ENCODE results near the gene MYO9B.
"Not testable (repeated sequence)": the region's sequence is repeated elsewhere in the genome, so short reads cannot be mapped to it uniquely, and the experiment has no call there.

The MYO9B gene

DNA sequence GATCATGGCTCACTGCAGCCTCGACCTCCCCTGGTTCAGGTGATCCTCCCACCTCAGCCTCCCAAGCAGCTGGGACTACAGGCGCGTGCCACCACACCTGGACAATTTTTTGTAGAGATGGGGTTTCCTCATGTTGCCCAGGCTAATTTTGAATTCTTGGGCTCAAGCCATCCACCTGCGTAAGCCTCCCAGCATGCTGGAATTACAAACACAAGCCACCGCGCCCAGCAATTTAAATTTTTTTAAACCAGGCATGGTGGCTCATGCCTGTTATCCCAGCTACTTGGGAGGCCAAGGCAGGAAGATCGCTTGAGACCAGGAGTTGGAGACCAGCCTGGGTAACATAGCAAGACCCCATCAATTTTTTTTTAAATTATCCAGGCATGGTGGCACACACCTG, 79.7 kb downstream of the MYO9B start:
- no peak for DNase-seq

- DNase-seq, result no peak
Observed at GRCh38 chr19:17156296-17156946, 80.8 kb downstream of the MYO9B start.

GRCh38 chr19:17156947-17157302, 81.3 kb downstream of the MYO9B start:
- DNase-seq, result no peak

DNA sequence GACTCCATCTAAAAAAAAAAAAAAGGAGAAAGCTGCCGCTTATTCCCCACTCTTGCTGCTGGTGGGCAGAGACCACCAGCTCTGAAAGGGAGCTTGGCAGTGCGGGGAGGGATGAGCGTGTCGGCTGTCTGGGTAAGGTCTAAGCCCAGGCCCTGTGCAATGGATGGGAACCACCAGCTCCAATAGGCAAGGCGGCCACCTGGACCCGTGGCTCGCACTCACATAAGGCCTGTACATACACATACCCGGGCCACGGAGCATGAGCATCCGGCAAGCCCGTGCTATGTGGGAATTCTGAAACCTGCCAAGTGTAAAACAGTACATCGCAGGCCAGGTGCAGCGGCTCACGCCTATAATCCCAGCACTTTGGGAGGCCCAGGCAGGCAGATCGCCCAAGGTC, 83.0 kb downstream of the MYO9B start:
- DNase-seq, result no peak

DNA sequence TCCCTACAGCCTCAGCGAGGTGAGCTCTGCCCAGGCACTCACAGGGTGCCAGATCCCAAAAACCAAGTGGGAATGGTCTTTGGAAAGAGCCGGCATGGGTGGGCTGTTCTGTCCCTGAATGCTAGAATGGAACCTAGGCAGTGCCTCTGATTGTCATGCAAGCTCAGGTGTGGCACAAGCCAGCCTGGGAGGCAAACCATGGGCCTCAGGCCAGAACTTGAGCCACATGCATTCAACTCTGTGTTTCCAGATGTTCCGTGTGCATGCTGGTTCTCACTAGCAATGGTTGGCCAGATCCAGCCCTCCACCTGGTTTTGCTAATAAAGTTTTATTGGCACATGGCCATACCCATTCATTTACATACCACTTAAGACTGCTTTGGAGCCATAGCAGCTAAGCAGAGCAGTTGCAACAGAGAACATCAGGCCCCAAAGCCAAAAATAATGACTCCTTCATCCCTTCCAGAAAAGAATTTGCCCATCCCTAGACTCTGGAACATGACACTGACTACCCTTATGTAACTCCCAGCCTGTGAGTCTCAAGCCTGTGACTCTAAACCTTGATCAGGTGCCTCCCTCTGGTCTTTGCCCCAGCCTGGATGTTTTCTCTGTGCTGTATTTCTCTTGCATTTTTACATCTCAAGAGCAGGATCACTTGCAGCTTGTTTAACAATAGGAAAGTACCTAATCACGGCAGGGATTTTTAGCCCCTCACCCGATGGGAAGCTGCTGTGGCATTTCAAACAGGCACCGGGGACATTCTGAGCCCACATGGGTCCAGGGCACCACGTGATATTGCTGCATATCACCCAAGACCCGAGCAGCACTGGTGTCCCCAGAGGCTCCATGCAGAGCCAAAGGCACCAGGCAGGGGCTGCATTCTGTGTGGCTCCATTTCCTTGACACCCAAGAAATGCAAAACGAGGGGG, 84.2 kb downstream of the MYO9B start:
- DNase-seq, result no peak

- DNase-seq, result no peak
Observed at GRCh38 chr19:17160908-17161307, 85.3 kb downstream of the MYO9B start.

DNA sequence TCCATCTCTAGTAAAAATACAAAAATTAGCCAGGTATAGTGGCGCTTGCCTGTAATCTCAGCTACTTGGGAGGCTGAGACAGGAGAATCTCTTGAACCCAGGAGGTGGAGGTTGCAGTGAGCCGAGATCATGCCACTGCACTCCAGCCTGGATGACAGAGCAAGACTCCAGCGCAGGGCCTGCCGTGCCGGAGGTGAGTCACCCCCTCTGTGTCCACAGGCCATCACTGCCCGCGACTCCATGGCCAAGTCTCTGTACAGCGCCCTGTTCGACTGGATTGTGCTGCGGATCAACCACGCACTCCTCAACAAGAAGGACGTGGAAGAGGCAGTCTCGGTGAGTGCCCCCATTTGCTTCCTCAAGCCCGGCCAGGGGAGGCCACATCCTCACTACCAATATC, 86.6 kb downstream of the MYO9B start:
- not testable (repeated sequence) for DNase-seq

DNA sequence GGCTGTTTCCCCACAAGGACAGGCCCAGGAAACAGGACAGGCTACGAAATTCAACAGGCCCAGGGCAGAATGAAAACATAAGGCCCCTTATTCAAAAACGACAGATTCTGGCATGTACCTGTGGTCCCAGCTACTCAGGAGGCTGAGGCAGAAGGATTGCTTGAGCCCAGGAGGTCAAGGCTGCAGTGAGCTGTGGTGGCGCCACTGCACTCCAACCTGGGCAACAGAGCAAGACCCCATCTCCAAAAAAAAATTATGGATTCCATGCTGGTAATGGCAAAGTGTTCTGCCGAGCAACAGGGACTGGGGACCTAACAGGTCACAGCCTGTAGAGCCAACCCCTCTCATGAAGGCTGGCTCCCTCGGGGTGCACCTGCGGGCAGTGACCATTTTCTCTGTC, 87.0 kb downstream of the MYO9B start:
- no peak for DNase-seq

DNA sequence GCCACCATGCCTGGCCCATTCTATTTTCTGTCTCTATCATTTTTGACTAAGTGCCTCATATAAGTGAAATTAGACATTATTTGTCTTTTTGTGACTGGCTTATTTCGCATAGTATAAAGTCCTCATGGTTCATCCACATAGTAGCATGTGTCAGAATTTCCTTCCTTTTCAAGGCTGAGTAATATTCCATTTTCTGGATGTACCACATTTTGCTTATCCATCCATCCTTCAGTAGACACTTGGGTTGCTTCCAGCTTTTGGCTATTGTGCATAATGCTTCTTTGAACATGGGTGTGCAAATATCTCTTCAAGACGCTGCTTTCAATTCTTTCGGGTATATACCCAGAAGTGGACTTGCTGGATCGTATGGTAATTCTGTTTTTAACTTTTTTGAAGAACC, 88.1 kb downstream of the MYO9B start:
- no peak for DNase-seq

- no peak for DNase-seq
Observed at GRCh38 chr19:17164639-17165038, 89.1 kb downstream of the MYO9B start.

- DNase-seq, result no peak
Observed at GRCh38 chr19:17165715-17166114, 90.1 kb downstream of the MYO9B start.

DNA sequence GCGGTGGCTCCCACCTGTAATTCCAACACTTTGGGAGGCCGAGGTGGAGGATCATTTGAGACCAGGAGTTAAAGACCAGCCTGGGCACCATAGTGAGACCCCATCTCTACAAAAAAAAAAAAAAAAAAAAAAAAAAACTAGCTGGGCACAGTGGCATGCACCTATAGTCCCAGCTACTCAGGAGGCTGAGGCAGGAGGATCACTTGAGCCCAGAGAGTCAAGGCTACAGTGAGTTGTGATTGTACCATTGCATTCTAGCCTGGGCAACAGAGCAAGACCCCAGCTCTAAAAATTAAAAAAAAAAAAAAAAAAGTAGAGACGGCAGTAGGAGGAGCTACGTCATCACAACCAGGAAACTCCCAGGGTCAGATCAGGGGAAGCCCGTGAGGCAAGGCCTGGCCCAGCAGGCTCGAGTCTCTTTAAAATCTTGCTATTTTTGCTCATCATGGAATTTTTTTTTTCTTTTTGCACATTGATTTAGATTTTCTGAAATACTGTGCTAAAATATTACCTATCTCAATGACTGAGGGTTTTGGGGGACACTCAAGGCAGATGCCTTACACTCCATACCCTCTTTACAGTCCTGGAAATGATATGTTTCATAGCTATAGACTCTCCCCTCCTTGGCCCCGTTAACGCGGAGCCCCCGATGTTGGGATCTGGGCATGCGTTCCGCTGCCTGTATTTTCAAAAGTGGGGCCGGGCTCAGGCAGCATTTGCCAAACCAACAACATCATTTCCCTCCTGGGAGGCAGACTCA, 95.1 kb downstream of the MYO9B start:
- no peak for DNase-seq

DNA sequence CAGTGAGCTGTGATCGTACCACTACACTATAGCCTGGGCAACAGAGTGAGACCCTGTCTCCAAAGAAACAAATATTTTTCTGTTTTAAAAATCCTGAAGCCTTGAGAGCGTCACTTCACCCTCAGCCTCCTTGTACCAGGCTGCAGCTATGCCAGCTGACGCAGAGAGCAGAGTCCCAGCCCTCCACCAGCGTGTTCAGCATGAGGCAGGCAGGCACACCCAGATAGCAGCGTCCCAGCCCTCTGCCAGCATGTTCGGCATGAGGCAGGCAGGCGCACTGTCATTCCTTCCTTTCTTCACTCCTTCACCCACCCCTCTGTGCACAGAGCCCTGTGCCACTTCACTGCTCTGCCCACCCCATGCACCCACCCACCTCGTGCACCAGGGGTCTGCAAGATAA, 96.3 kb downstream of the MYO9B start:
- DNase-seq, result no peak

GRCh38 chr19:17172624-17173345, 97.2 kb downstream of the MYO9B start:
- no peak for DNase-seq

DNA sequence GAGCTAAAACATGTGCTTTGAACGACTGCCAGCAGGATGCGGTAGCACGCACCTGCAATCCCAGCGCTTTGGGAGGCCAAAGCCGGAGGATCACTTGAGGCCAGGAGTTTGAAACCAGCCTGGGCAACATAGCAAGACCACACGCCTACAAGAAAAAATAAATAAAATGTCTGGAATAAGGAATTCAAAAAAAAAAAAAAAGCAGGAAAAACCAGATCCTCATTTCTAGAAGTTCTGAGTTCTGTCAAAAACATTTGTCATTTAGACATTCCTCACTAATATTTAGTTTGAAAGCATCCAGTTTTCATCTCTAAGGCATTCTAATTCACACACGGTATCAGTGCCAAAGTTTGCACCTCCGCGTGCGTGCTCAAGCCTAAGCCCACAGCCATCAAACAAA, 102.7 kb downstream of the MYO9B start:
- no peak for DNase-seq

GRCh38 chr19:17180997-17181702, 105.6 kb downstream of the MYO9B start:
- DNase-seq, result no peak

DNA sequence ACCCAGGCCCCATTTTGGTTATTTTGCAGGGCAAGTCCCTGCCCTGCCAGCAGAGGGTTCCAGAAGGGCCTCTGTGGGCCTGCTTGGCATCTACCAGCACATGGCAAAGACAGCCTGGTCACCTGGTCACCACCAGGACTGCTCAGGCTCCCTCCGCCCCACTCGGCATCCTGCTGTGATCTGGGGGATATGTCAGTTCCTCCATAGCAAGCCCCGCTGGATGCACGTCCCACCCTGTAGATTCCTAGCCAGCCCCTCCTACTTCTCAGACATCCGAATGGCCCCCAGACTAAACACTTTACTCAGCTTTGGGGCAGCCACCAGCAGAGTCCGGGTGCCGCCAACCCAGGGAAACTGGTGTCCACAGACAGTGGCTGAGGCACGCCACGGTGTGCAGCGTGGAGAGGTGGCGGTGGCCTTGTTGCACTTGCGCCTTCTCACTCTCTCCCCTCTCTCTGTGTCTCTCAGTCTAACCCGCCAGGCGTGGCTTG, 107.7 kb downstream of the MYO9B start:
- peak; percentile 17 for DNase-seq

DNA sequence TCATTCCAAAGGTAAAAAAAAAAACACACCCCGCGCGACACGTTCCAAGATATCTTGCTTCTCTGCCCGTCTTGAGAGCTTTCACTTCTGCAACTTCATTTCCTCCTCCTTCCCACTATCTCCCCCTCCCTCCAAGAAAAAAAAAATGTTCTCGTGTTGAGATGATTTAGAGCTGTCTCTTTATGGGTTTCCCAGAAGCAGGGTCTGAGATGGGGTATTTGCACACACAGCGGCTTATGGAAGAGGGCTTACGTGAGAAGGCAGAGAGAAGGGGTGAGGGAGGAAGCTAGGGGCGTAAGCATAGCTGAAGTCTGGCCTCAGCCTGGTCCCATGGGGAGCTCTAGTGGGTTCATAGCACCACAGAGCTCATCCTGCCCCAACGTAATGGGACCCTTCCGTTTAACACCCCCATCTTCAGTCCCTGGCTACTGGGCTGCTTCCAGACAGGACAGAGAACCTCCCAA, 108.3 kb downstream of the MYO9B start:
- peak; percentile 24 for DNase-seq

- DNase-seq, result peak; percentile 35
Observed at GRCh38 chr19:17184371-17184841, 108.8 kb downstream of the MYO9B start.

DNA sequence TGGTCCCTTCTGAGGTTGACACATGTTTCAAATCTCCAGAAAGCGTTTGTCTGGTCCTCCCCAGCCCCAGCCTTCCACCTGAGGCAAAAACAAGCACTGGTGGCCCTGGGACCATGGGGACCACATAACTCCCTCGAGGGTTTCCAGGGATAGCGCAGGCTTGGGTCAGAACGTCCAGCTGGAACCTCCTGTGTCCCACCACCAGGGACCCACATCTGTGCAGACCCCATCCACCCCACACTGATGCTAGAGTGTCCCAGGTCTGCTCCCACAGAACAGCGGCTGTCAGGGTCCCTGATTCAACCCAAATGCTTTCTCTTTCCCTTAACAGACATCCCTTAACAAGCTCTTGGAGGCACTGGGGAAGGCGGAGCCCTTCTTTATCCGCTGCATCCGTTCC, 110.0 kb downstream of the MYO9B start:
- DNase-seq, result no peak

GRCh38 chr19:17191736-17192135, 116.2 kb downstream of the MYO9B start:
- not testable (repeated sequence) for DNase-seq

DNA sequence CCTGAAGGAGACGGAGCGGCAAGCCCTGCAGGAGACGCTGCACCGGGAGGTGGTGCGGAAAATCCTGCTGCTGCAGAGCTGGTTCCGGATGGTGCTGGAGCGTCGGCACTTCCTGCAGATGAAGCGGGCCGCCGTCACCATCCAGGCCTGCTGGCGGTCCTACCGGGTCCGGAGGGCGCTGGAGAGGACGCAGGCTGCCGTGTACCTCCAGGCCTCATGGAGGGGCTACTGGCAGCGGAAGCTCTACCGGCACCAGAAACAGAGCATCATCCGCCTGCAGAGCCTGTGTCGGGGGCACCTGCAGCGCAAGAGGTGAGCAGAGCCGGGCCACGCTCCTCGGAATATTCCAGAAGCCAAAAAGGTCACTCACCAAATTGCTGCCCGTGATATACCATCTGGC, 117.2 kb downstream of the MYO9B start:
- DNase-seq, result no peak

Measured in stimulated activated CD4-positive, alpha-beta T cell treated with anti-CD3 and anti-CD28 coated beads, Interleukin-4, amount 100 ng/mL, for 24 hours (primary cell).